Measurements from ENCODE around the gene TUBA4A. TPM values are rescaled to one million over a fixed set of nuclear protein-coding genes. Genes with fewer than 3 reads are reported as not detected.

Gene TUBA4A
- polyA plus RNA-seq, 3 donors, result 20.5 to 39.3 (median 30.0) TPM

DNA sequence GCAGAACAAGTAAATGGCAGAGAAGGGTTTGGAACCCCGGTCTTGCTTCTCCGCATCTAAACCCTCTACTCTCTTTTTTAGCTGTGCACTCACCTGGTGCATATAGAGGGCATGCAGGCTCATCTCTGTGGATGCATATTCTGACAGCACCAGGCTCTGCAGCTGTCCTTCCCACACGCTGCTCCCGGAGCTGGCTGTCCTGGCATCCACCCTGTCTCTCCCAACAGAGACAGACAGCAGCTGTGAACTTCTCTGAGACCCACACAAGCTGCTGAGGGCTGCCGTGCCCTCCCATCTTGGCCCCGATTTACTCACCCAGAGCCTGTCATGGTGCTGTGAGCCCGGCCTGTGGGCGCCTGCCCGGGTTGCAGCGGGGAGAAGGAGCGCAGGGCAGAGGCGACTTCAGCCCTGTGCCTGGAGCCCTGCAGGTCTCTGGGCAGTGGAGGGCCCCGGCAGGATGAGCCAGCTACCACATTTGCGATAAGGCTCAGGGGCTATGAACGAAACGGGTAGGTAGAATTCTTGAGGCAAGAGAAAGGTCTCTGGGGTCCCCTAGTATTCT lies 31.7 kb downstream of the TUBA4A start:
- WGBS, 3 donors, result 94 to 96% (median 95%) methylated on average over 16 of the region's 16 CpGs
- no peak overlapping the region for H3K27ac ChIP-seq (ENCODE audit: low read depth, low read length)

DNA sequence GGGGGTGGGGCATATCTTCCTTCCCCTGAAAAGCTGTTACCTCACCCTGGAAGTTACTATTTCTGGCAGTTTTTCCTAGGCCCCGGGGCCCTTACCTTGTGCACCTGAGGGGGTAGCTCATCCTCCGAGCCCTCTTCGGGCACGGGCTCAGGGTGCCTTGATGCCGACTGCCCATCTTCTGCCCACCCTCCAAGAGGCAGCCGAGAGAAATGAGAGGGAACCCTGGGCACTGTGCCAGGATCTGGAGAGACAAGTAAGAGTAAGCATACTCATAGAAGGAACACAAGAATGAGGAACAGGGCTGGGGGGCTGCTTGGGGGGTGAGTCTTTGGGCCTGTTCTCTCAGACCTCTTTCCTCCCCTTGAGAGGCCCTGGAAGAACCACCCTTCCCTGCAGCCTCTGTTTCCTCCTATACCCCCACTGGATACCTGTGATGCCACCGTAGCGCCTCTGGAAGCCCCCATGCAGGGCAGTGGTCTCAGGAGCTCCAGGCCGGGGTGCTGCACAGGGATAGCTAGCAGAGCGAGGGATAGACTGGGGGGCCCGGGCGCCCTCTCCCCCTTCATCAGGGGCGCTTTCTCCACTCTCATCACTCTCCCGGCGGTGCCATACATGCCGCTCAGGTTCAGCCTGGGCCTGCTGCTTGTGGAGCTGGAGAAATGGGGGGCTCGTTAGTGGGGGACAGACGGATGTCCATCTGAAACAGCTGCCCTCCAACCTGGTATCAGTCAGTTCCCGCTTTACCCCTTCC lies 32.9 kb downstream of the TUBA4A start:
- H3K27ac ChIP-seq (ENCODE audit: low read depth, low read length), result no peak overlapping the region

DNA sequence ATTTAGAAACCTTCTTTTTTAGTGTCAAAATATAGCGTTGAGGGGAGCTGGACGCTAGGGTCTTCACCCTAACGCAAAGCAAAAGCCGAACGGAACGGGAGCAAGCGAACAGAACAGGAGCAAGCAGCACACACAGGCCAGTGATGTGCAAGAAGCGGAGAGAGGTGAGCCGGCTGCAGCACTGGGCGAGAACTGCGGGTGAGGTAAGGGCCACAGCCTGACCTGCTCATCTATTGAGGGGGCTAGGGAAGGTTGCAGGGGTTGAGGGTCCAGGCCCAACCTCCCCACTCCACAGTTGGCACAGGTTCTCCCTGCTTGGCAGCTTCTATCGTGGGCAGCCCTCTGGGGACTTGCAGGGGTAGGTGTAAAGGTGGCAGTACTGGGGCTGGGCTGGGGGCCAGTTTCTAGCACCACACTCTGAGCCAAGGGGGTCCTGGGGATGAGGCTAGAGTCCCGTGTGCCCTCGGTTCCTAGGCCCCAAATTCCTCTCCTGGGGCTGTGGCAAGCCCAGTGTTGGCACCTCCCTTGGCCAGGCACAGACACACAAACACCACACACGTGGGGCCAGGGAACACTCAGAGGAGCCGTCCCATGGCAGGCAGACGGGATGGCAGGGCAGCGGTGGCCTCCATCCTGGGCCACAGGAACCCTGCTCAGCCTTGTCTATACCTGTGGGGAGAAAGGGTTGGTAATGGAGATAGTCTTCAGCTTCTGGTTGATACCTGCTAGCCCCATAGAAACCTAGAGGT lies 33.8 kb downstream of the TUBA4A start:
- H3K27ac ChIP-seq (ENCODE audit: low read depth, low read length), result no peak overlapping the region
- WGBS, 3 donors, result 89 to 91% (median 89%) methylated on average over 18 of the region's 18 CpGs

More for the DNA sequence above, 32.9 kb downstream of the TUBA4A start:
- 89 to 92% (median 90%) methylated on average over 19 of the region's 19 CpGs for WGBS, 3 donors

DNA sequence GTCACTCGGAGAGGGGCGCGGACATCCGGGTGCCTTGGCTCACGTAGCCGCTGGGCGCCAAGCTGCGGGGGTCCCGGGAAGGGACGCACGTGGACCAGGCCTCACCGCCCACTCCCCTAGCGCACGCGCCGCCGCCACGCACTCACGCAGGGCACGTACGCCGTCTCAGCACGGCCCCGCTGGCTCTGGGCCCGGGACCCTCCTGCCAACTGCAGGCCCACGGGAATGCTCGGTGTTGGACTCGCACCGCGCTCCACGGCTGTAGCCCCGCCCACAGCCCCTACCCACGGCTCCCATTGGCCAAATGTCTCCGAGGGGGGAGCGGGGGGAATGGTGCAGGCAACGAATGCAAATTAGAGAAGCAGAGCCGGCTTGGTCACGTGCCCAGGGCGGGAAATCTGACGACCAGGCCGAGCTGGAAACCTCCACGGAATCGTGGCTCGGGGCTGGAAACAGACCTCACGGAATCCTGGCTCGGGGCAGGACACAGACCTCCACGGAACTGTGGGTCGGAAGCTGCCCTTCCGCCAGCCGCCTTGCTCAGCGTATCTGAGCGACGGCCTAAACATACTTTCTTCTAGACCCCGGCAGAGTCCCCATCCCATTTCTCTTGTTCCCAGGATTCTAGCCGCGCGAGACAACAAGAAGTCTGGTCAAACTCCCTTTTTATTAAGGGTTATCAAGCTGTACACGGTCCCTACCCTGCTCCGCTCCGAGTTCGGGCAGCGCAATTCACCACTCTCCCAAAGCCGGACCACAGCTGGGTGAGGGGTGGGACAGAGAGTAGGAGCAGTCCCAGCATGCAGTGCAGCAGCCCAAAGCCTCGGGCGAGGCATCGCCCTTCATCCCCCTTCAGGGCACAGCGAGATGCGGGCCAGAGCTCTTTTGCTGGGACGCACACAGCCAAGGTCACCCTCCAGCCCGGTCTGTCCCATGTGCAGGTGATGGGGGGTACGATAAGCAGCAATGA lies 34.7 kb downstream of the TUBA4A start, which contains the start of gene ABCB6:
TSS of gene ABCB6 (minus strand) at position 227 of the 970 bp plus-strand sequence. CDS start 285 bp downstream, outside the sequence.
- WGBS, 3 donors, result 8% methylated on average over 62 to 71 of the region's 71 CpGs
- H3K27ac ChIP-seq (ENCODE audit: low read depth, low read length), result peak within 1 kb of the TSS; percentile 75

DNA sequence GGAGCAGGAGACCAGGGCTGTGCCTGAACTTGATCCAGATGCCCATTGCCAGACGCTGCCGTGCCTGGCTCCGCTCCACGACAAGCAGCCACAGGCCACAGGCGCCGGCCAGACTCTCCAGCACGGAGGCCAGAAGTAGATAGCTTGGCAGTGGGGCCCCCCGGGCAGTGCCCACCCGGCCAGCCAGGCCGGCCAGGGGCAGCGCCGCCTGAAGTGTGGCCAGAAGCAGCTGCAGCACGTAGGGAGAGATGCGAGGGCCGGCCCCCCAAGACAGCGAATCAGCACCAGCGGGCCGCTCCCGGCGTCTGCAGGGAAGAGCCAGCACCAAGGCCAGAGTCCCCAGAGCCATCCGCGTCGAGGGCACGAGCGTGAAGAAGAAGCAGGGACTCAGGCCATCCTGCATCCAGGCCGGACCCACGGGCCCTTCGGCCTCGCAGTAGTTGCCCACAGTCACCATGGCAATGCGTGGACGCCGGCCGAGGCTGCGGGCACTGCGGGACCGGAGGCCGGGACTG lies 35.4 kb downstream of the TUBA4A start:
- WGBS, 3 donors, result 0 to 1% (median 1%) methylated on average over 29 to 37 of the region's 37 CpGs
- peak overlapping the region; percentile 75 for H3K27ac ChIP-seq (ENCODE audit: low read depth, low read length)

DNA sequence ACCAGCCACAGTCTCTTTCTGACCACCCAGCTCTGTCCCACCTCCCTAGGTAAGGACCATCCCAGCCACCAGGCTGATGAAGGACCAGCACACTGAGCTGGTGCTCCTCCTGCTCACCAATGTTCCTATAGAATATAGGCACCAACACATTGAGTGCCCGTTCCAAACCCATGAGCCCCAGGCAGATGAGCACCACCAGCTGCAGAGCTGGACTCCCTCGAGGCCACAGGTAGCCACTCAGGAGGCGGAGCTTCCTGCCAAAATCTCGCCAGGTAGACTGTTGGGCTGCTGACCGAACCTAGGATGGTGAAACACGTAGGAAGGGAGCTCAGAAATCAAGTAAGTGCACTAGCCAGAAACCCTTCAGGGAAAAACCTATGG lies 37.2 kb downstream of the TUBA4A start:
- 85 to 91% (median 90%) methylated on average over 6 of the region's 6 CpGs for WGBS, 3 donors
- H3K27ac ChIP-seq (ENCODE audit: low read depth, low read length), result no peak overlapping the region

DNA sequence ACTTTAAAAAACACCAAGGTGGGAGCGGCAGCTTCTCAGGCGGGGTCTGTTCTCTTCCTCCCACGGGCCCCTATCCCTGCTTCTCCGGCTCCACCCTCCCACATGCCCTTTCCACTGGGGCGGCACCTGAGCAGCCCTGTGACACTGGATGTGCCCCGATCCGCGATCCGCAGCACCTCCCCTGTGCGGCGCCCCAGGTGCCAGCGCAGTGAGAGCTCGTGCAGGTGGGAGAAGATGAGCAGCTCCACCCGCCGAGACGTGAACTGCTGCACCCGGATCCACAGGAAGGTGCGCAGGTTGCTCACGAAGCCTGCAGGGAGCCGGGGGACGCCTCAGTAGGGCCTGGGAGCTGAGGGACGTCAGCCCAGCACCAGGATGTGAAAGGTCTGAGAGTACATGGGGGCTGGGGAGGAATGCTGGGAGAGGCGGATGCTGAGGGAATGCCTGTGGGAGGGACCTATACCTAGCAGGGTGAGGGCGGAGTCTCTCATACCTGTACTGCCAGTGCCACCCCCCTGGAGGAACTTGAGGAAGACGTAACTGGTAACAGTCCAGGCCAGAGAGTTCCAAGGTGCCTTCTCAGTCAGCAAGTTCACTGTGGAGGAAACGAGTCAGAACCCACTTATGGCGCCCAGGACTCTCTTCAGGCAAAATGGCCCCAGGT lies 37.7 kb downstream of the TUBA4A start:
- 91 to 93% (median 93%) methylated on average over 27 of the region's 27 CpGs for WGBS, 3 donors
- no peak overlapping the region for H3K27ac ChIP-seq (ENCODE audit: low read depth, low read length)

DNA sequence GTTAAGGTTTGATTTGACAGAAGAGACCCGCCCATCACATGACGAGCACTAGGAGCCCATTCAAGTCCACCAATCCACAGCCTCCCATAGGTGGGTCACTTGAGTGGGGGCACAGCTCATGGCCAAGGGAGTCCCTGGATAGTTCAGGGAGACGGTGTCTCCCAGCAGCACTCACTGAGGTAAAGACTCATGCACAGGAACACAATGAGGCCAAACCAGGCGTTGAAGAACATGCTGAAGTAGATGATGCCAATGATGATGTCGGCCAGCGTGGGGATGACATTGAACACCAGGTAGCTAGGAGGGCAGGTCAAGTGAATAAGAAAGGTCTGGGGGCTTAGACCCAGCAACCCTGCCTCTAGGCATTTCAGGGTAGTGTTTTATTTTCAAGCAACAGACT lies 38.9 kb downstream of the TUBA4A start:
- H3K27ac ChIP-seq (ENCODE audit: low read depth, low read length), result no peak overlapping the region
- WGBS, 3 donors, result 92 to 94% (median 94%) methylated on average over 6 of the region's 6 CpGs

DNA sequence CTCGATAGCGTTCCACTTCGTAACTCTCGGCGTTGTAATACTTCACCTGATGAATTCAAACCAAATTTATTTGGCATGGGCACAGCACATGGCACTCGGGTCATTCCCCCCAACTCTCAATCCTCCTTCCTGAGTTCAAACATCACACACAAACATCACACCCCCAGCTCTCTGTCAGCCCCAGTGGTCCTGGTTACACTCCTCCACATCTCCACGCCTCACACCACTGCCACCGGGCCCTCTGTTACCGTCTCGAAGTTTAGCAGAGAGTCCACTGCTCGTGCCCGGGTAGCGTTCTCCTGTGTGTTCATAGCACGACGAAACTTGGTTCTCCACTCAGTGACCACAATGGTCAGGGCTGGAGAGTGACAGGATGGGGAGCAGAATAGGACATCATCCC lies 39.6 kb downstream of the TUBA4A start:
- no peak overlapping the region for H3K27ac ChIP-seq (ENCODE audit: low read depth, low read length)
- 94 to 98% (median 95%) methylated on average over 15 of the region's 15 CpGs for WGBS, 3 donors

DNA sequence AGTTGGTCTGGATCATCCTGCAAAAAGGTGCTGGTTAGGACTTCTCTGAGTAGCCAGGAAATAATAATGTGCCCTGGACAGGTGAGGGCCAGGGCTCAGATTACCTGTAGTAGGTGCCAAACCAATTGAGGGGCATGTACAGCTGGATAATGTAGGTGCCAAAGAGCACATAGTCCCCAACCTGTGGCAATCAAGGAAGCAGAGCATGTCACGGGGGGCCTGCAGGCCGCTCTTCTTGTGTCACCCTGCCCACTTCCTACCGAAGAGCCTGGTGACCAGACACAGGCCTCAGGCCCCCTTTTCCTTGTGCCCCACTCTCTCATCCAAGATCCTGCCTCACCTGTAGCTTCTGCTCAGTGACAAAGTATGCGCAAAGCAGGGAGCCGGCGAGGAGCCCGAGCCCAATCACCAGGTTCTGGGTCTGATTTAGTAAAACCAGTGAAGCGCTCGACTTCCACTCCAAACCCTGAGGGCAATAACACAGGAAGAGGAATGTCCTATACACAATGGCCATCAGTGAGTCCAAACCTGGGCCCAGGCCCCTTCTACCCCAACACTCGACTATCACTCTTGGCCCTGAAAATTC lies 40.1 kb downstream of the TUBA4A start:
- 86 to 90% (median 88%) methylated on average over 10 of the region's 10 CpGs for WGBS, 3 donors
- no peak overlapping the region for H3K27ac ChIP-seq (ENCODE audit: low read depth, low read length)

DNA sequence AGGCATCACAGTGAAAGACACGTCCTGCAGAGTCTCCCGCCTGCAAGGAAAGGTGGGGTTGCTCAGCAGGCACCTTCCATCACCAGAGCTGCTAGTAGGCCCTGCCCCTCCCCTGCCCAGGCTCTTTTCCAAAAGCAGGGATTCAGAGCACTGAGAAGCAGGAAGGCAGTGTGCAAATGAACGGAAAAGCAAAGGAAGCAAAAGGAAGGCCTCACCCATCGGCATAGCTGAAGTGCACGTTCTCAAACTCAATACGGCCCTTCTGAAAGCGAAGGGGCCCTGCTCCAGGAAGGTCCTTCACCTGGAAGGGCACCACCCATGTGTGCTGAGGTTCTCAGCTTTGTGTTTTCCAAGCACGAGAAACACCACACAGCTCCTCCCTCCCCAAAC lies 40.7 kb downstream of the TUBA4A start:
- H3K27ac ChIP-seq (ENCODE audit: low read depth, low read length), result no peak overlapping the region
- 83 to 91% (median 87%) methylated on average over 8 of the region's 8 CpGs for WGBS, 3 donors

DNA sequence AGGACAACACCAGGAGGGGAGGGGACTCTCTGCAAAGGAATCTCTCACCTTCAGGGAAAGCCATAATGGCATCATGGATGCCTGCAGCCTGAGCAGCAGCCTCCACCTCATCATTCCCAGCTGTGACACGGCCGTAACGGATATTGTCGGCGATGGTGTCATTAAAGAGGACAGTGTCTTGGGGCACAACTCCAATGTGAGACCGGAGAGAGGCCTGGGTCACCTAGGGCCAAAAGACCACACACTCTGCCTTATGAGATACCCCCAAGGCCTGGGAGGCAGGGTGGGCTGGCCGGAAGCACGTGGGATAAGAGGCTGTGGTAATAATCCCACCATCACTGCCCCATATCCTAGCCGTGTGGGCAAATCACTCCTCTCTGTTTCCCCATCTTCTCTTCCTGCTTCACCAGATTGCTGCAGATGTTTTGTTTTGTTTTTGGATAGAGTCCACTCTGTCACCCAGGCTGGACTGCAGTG lies 42.8 kb downstream of the TUBA4A start:
- 84 to 94% (median 85%) methylated on average over 9 of the region's 9 CpGs for WGBS, 3 donors
- no peak overlapping the region for H3K27ac ChIP-seq (ENCODE audit: low read depth, low read length)

DNA sequence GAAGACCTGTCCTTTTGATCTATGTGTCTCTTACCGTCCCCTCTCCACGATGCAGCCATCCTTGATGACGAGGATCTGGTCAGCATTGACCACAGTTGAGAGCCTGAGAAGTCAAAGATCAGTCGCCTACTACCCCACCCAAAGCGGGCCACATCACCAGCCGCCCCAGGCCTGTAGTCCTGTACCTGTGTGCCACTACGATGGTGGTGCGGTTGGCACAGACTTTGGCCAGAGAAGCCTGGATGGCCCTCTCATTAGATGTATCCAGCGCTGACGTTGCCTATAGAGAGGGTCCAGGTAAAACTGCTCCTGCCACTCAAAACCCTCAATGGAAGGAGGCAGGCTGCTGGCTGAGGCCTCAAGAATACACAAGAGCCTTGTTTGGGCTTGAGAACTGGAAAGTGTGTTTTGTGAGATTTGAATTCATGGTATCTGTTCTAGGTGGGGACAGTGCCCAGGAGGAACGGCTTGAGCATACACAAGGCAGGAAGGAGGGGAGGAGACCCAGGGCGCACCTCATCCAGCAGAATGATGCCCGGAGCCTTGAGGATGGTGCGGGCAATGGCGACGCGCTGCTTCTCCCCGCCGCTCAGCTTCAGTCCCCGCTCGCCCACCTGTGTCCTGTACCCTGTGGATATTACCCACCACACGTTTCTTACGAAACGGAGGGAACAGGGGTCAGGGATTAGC lies 43.4 kb downstream of the TUBA4A start:
- H3K27ac ChIP-seq (ENCODE audit: low read depth, low read length), result no peak overlapping the region

DNA sequence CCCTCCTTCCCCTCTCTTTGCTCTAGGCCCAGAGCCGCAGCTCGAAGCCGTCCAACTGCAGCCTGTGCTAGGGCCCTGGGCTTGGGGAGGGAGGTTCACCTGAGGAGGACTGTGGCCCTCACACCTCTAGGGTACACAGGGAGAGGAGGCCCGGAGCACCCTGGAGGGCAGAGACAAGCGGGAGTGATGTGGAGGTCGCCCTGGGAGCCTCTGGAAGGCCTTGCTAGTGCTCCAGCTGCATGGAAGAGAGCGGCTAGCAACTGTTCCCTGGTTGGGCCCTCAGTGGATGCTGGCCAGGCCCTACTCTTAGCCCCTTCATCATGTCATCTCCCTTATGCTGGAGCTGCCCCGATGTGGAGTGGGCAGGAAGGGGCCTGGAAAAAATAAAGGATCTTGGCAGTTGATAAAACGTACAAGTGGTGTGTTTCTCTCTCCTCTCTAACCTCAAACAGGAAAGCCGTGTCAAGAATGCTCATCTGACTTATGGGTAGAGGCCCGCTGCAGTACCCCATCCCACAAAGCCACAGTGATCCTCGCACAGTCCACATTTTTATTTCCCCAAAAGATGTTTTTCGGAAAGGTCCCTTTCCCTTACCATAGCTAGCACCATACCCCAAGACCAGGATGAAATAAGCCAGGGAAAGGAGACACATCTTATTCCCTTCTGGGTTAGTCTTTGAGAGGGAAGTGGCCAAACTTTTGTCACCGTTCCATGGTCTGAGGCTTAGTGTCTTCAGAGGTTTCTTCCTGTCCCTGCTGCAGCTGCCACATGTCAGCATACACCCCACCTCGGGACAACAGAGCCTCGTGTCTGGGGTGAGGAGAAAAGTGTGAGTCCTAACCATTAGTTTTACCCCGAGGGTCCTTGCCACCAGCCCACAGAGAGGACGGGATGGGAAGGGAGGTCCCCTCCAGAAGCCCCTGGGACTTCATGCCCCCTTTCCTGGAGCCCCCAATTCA lies 44.2 kb downstream of the TUBA4A start:
- WGBS, 3 donors, result 58 to 85% (median 60%) methylated on average over 18 of the region's 18 CpGs
- no peak overlapping the region for H3K27ac ChIP-seq (ENCODE audit: low read depth, low read length)

More for the DNA sequence above, 43.4 kb downstream of the TUBA4A start:
- 92 to 94% (median 92%) methylated on average over 24 of the region's 24 CpGs for WGBS, 3 donors

DNA sequence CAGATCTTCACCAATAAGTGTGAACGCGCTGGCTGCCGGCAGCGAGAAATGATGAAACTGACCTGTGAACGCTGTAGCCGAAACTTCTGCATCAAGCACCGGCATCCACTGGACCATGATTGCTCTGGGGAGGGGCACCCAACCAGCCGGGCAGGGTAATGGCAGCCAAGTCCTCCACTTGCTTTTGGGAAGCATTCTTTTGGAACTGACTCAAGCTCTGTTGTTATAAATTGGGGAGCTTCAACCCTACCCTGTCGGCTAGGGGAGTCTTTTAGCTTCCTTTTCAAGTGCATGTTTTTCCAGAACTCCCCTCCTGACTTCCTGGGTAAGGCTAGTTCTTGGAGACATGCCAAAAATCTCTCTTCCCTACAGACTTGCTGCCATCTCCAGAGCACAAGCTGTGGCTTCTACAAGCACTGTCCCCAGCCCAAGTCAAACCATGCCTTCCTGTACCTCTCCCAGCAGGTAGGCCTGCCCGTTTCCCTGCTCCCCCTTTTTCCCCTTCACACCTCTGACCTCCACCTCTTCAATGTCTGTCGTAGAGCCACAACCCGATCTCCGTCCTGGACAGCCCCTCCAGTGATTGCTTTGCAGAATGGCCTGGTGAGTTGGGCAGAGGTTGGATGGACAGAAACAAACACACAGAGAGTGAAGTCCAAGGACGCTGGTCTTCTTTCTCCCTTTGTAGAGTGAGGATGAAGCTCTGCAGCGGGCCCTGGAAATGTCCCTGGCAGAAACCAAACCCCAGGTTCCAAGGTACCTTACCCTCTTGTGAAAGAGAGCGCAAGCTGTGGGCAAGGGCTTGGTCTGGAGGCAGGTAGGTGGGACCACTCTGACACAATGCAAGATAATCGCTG lies 45.6 kb downstream of the TUBA4A start:
- 61 to 70% (median 62%) methylated on average over 17 of the region's 17 CpGs for WGBS, 3 donors
- no peak overlapping the region for H3K27ac ChIP-seq (ENCODE audit: low read depth, low read length)

Measured in adipose tissue (tissue), 3 donors.